GM12864 (cell line): ENCODE data around the gene NLRC5.

Source experiments
- DNase-seq: peaks from one replicate; pipeline ENCODE4 v3.0.0-alpha.2; 2011; ENCODE audit warnings: low read depth
- H3K4me3 ChIP-seq: 2 replicates; pipeline ENCODE4 v1.5.1; 2011; ENCODE audit warnings: mild to moderate bottlenecking, low read depth, low read length, control low read depth
- TF ChIP-seq, protein P1 (sequence below): IDR thresholded peaks from 2 replicates; pipeline ENCODE4 v1.5.1; 2011; ENCODE audit warnings: low read depth, mild to moderate bottlenecking, moderate library complexity, low read length, control low read depth, inconsistent platforms; ENCODE audit errors: missing control alignments

The NLRC5 gene

DNA sequence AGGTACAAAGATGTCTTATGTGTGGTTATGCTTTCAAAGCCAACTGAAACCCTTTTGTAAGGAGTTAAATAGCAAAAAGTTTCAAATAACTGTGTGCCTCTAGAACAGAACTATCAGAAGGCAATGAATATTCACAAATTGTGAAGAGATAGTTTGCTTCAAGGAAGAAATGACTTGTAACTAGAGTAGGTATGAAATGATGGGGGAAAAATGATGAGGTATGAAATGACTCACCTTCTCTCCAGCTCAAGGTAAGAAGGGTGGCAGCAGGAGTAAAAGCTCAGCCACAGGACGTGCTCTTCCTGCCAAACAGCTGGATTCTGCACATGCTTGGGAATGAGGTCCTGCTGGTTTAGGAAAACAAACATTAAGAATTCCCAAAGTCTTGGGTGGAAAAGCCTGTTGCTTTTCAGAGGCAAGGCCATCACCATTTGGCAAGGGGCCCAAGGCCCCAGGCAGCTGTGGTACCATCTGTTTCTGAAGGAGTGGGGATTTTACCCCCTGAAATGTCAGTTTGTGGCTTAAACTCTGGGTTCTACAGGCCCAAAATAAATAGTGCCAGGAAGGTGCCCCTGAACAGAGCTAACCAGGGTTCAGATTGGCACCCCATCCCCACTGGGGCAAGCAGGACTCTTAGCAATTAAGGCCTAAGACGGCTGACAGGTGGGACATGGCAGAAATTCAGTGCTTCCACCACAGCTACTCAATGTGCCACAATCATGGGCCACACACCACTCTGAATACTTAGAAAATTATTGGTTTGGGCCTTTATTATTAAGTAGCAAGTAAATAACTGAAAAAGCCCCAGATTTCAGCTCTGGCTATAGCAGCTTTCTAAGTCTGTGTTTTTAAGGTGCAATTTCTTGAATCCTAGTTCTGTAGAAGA is 44.2 kb upstream of the NLRC5 start:
- TF ChIP-seq, protein P1, sequence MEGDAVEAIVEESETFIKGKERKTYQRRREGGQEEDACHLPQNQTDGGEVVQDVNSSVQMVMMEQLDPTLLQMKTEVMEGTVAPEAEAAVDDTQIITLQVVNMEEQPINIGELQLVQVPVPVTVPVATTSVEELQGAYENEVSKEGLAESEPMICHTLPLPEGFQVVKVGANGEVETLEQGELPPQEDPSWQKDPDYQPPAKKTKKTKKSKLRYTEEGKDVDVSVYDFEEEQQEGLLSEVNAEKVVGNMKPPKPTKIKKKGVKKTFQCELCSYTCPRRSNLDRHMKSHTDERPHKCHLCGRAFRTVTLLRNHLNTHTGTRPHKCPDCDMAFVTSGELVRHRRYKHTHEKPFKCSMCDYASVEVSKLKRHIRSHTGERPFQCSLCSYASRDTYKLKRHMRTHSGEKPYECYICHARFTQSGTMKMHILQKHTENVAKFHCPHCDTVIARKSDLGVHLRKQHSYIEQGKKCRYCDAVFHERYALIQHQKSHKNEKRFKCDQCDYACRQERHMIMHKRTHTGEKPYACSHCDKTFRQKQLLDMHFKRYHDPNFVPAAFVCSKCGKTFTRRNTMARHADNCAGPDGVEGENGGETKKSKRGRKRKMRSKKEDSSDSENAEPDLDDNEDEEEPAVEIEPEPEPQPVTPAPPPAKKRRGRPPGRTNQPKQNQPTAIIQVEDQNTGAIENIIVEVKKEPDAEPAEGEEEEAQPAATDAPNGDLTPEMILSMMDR, result no peak
- H3K4me3 ChIP-seq, result no peak overlapping the region
- no peak for DNase-seq

DNA sequence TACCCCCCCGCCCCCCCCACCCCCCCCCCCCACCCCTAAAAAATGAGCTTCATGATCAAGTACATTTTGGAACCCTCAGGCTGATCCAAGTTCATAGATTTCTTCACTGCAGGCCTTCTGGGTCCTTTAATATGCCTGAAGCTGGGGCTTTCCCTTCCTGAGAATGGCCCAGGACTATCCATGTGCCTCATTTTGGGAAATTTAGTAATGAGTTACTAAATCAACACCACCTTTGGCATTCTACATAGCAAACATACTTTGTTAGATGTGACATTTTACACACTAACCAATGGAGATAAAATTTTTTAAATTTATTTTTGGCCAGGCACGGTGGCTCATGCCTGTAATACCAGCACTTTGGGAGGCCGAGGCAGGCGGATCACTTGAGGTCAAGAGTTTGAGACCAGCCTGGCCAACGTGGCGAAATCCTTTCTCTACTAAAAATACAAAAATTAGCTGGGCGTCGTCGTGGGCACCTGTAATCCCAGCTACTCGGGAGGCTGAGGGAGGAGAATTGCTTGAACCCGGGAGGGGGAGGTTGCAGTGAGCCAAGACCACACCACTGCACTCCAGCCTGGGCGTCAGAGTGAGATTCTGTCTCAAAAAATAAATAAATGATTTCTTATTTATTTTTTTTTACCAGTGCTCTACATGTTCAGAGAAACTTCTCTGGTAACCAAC is 43.4 kb upstream of the NLRC5 start:
- TF ChIP-seq, protein P1, result no peak
- H3K4me3 ChIP-seq, result no peak overlapping the region
- DNase-seq, result no peak

DNA sequence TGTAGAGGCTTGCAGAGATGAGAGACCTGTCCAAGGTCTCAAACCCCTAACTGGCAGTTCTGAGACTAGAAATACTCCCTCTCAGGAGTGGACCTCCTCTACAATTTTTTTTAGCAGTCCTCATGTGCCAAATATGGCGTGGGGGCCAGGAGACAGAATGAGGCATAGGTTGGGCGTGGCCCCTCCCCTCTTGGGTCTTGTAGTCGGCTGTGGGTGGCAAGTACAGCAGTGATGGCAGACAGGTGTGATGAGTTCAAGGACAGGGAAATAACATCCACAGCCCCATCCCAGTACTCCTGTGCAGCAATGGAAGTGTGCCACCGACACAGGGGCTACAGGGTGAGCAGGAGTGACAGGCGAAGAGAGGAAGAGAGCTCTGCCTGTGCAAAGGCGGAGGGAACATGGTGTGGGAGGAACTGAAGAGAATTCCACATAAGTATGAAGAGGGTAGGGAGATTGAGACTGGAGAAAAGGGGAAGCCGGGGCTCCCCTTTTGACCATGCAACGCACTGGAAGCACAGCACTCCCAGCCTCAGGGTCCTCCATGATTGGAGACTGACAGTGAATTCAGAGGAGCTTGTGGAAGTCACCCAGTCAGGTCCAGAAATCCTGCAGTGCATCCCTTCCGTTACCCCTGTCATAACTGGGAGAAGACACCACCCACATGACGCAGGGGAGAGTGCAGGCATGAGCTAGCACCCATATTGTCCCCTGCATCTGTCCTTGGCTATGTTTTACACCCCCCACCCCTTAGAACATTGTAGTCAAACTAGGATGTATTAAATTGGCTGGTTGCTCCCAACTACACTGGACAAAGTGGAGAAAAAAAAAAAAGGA is 42.4 kb upstream of the NLRC5 start:
- no peak for DNase-seq
- TF ChIP-seq, protein P1, result no peak
- H3K4me3 ChIP-seq, result no peak overlapping the region

DNA sequence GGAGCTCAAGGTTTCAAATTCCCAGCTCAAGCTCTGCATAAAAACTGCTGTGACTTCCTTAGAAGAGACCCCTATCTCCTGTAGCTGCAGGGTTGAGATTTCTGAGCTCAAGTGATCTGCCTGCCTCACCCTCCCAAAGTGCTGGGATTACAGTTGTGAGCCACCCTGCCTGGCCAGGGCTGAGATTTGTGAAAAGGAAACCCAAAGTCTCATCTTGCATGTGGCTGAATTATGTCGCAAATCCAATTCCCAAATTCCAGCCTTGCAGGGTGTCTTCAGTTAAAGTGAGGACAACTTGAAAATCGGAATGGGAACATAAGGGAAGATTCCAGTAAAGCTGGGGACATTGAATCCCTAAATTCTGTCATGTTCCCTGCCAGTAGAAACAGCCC is 41.8 kb upstream of the NLRC5 start:
- no peak overlapping the region for H3K4me3 ChIP-seq
- no peak for DNase-seq
- TF ChIP-seq, protein P1, result no peak

DNA sequence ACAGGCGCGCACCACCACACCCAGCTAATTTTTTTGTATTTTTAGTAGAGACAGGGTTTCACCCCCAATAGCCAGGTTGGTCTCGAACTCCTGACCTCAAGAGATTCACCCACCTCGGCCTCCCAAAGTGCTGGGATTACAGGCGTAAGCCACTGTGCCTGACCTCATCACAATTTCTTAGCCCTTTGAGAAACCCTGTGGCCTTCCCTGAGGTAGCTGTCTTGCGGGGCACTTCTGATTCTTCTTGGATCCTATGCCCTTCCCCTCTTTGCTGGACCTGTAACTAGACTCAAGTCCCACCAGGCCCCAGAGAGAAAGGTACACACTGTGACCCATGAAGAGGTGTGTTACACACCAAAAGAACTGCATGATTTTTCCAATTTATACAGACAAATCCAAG is 41.1 kb upstream of the NLRC5 start:
- DNase-seq, result no peak
- TF ChIP-seq, protein P1, result no peak

DNA sequence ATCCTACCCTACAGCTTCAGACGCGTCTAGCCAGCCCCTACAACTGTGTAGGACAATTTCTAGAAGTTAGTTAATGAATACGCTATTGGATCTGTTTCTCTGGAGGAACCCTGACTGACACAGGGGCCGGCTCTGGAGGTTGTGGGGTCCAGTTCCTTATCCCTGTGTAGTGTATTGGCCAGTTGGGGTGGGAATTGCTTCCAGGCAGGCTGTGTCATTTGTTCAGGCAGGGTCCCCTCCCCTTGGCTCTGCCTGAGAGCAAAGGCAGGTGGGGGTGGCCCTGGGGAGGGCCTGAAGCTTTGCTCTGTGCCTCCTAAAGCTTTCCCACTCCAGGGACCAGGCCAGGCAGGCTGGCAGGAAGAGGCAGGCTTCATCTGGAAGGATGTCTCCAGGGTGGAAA is 39.3 kb upstream of the NLRC5 start:
- DNase-seq, result no peak

More for the DNA sequence above, 41.1 kb upstream of the NLRC5 start:
- H3K4me3 ChIP-seq, result no peak overlapping the region

More for the DNA sequence above, 39.3 kb upstream of the NLRC5 start:
- TF ChIP-seq, protein P1, result no peak
- no peak overlapping the region for H3K4me3 ChIP-seq
